IMR-90 (cell line): ENCODE data around the gene CCDC179. TPM values are rescaled to one million over a fixed set of nuclear protein-coding genes. Genes with fewer than 3 reads are reported as not detected.

Experiments used
- ATAC-seq: fragments of 200-7000 bp; cut with Tn5 transposase; 2 replicates; pipeline ENCODE4 v1.9.1; 2020; ENCODE audit warnings: low read depth, mild to moderate bottlenecking, moderate library complexity
- BruUV-seq: library from RNA; stranded (reverse); fragments of 400-500 nt; replicated peaks from 2 replicates; lab custom pipeline; 2021; lab: Mats Ljungman, UMichigan
- CTCF ChIA-PET: fragments of 300-600 bp; formaldehyde crosslinking; extraction: SDS; loops from one replicate; lab custom pipeline; 2021; ENCODE audit warnings: antibody characterized with exemption; lab: Yijun Ruan, JAX
- POLR2A ChIA-PET: fragments of 300-600 bp; sonication (Branson Sonifier 250); formaldehyde crosslinking; loops from one replicate; lab custom pipeline; 2022; ENCODE audit warnings: antibody characterized with exemption; ENCODE audit not compliant: unreplicated experiment; lab: Charles Lee
- DNase-seq: peaks from one replicate; pipeline ENCODE4 v3.0.0; 2013
- H2AFZ ChIP-seq: replicated peaks from 2 replicates; pipeline ENCODE3; 2013; ENCODE audit warnings: low read length, mild to moderate bottlenecking; ENCODE audit not compliant: poor library complexity
- H2AK5ac ChIP-seq: 2 replicates; pipeline ENCODE4 v1.6.1; 2013; ENCODE audit warnings: low read depth, low read length, inconsistent platforms
- H2AK9ac ChIP-seq: replicated peaks from 2 replicates; pipeline ENCODE3; 2013; ENCODE audit warnings: mild to moderate bottlenecking, low read depth, low read length, moderate library complexity; ENCODE audit not compliant: poor library complexity
- H2BK120ac ChIP-seq: 2 replicates; pipeline ENCODE4 v1.6.1; 2013; ENCODE audit warnings: low read depth, low read length, inconsistent platforms
- H2BK15ac ChIP-seq: 3 replicates; pipeline ENCODE4 v1.6.1; 2013; ENCODE audit warnings: low read depth, low read length, inconsistent platforms
- H2BK20ac ChIP-seq: 2 replicates; pipeline ENCODE4 v1.6.1; 2013; ENCODE audit warnings: low read depth, mild to moderate bottlenecking, inconsistent platforms, low read length, moderate library complexity
- H2BK5ac ChIP-seq: 2 replicates; pipeline ENCODE4 v1.6.1; 2013; ENCODE audit warnings: mild to moderate bottlenecking, low read depth, low read length, inconsistent platforms; ENCODE audit not compliant: poor library complexity, severe bottlenecking
- H3K14ac ChIP-seq: replicated peaks from 2 replicates; pipeline ENCODE4 v1.6.1; 2013; ENCODE audit warnings: low read depth, low read length, inconsistent platforms
- H3K18ac ChIP-seq: 2 replicates; pipeline ENCODE4 v1.6.1; 2013; ENCODE audit warnings: low read depth, low read length, control low read depth
- H3K23ac ChIP-seq: 2 replicates; pipeline ENCODE4 v1.6.1; 2013; ENCODE audit warnings: low read depth, low read length, inconsistent platforms
- H3K27ac ChIP-seq: 2 replicates; pipeline ENCODE4 v1.5.1; 2013; ENCODE audit warnings: mild to moderate bottlenecking, control low read depth, low read length; ENCODE audit not compliant: insufficient read depth
- H3K27me3 ChIP-seq: 2 replicates; pipeline ENCODE4 v1.6.1; 2013; ENCODE audit warnings: low read length; ENCODE audit not compliant: control insufficient read depth, insufficient read depth
- H3K36me3 ChIP-seq: 2 replicates; pipeline ENCODE4 v1.6.1; 2013; ENCODE audit warnings: low read length, mixed read lengths; ENCODE audit not compliant: control insufficient read depth, insufficient read depth
- H3K4ac ChIP-seq: 2 replicates; pipeline ENCODE4 v1.6.1; 2013; ENCODE audit warnings: low read depth, low read length, inconsistent platforms
- H3K4me1 ChIP-seq: 2 replicates; pipeline ENCODE4 v1.6.1; 2013; ENCODE audit warnings: low read length, mixed read lengths; ENCODE audit not compliant: control insufficient read depth, insufficient read depth
- H3K4me2 ChIP-seq: 2 replicates; pipeline ENCODE4 v1.6.1; 2013; ENCODE audit warnings: low read depth, mild to moderate bottlenecking, control low read depth, low read length, moderate library complexity
- H3K4me3 ChIP-seq: 2 replicates; pipeline ENCODE4 v1.5.1; 2013; ENCODE audit warnings: low read depth, mild to moderate bottlenecking, control low read depth, low read length, moderate library complexity; ENCODE audit not compliant: insufficient read depth
- H3K56ac ChIP-seq: 2 replicates; pipeline ENCODE4 v1.6.1; 2013; ENCODE audit warnings: low read length, inconsistent platforms; ENCODE audit not compliant: insufficient read depth; ENCODE audit errors: extremely low read depth
- H3K79me1 ChIP-seq, 2 experiments: 2 replicates each; pipeline ENCODE4 v1.6.1; 2013; ENCODE audit warnings: low read length in 2 of 2, inconsistent platforms in 1 of 2, low read depth in 1 of 2
- H3K9ac ChIP-seq: 2 replicates; pipeline ENCODE4 v1.6.1; 2013; ENCODE audit warnings: low read depth, low read length, control low read depth
- H3K9me1 ChIP-seq: 2 replicates; pipeline ENCODE4 v1.6.1; 2013; ENCODE audit warnings: low read length, inconsistent platforms; ENCODE audit not compliant: insufficient read depth
- H3K9me3 ChIP-seq: 2 replicates; pipeline ENCODE4 v1.6.1; 2013; ENCODE audit warnings: low read length; ENCODE audit not compliant: control insufficient read depth, insufficient read depth
- H4K20me1 ChIP-seq: 2 replicates; pipeline ENCODE4 v1.6.1; 2013; ENCODE audit warnings: low read length, inconsistent platforms; ENCODE audit not compliant: insufficient read depth
- H4K5ac ChIP-seq: 2 replicates; pipeline ENCODE4 v1.6.1; 2013; ENCODE audit warnings: mild to moderate bottlenecking, low read depth, low read length, control low read depth
- H4K8ac ChIP-seq, 2 experiments: 2 replicates each; pipeline ENCODE4 v1.6.1; 2013; ENCODE audit warnings: low read depth in 2 of 2, low read length in 2 of 2, control low read depth in 1 of 2, inconsistent platforms in 1 of 2
- H4K91ac ChIP-seq: 2 replicates; pipeline ENCODE4 v1.6.1; 2013; ENCODE audit warnings: low read depth, low read length, inconsistent platforms; ENCODE audit not compliant: insufficient read depth
- CHD1 ChIP-seq: IDR thresholded peaks from 2 replicates; pipeline ENCODE4 v1.6.1; 2012; ENCODE audit warnings: low read depth, low read length, improper control_type of control experiment
- ELK1 ChIP-seq: fragments of 150-350 bp; IDR thresholded peaks from 2 replicates; pipeline ENCODE4 v1.6.1; 2016; ENCODE audit warnings: low read depth, mild to moderate bottlenecking, low read length, moderate library complexity, borderline replicate concordance
- FOS ChIP-seq: fragments of 150-350 bp; IDR thresholded peaks from 2 replicates; pipeline ENCODE4 v1.6.1; 2016; ENCODE audit warnings: low read depth, low read length
- MAFK ChIP-seq: IDR thresholded peaks from 2 replicates; pipeline ENCODE4 v1.6.1; 2012; ENCODE audit warnings: low read depth, low read length, improper control_type of control experiment
- MAZ ChIP-seq: IDR thresholded peaks from 2 replicates; pipeline ENCODE4 v1.6.1; 2012; ENCODE audit warnings: low read depth, mild to moderate bottlenecking, low read length, improper control_type of control experiment, moderate library complexity, borderline replicate concordance
- MXI1 ChIP-seq: IDR thresholded peaks from 2 replicates; pipeline ENCODE4 v1.6.1; 2012; ENCODE audit warnings: low read depth, mild to moderate bottlenecking, low read length, moderate library complexity, borderline replicate concordance
- NFE2L2 ChIP-seq: fragments of 150-350 bp; IDR thresholded peaks from 2 replicates; pipeline ENCODE4 v1.6.1; 2016; ENCODE audit warnings: low read depth, mild to moderate bottlenecking, low read length
- POLR2A ChIP-seq: IDR thresholded peaks from 2 replicates; pipeline ENCODE4 v1.6.1; 2012; ENCODE audit warnings: mild to moderate bottlenecking, low read depth, low read length
- RAD21 ChIP-seq: IDR thresholded peaks from 2 replicates; pipeline ENCODE4 v1.6.1; 2012; ENCODE audit warnings: low read length, improper control_type of control experiment
- RFX5 ChIP-seq: IDR thresholded peaks from 2 replicates; pipeline ENCODE4 v1.8.0; 2012; ENCODE audit warnings: low read depth, mild to moderate bottlenecking, low read length, moderate library complexity
- SMC3 ChIP-seq: fragments of 150-350 bp; IDR thresholded peaks from 2 replicates; pipeline ENCODE4 v1.6.1; 2016; ENCODE audit warnings: low read depth, mild to moderate bottlenecking, antibody characterized with exemption, low read length, moderate library complexity
- USF2 ChIP-seq: fragments of 150-350 bp; IDR thresholded peaks from 2 replicates; pipeline ENCODE4 v1.6.1; 2017; ENCODE audit warnings: mild to moderate bottlenecking, antibody characterized with exemption, low read length, low read depth
- WGBS, 2 experiments: methylation state at CpG; one replicate each; pipeline versions ENCODE4 v1.1.5 to v1.1.7; 2013; ENCODE audit warnings: missing lambda C conversion rate in 2 of 2; ENCODE audit not compliant: insufficient read length in 1 of 2; ENCODE audit errors: extremely low coverage in 2 of 2; 5-methylcytosine and 5-hydroxymethylcytosine counted together
- dilution Hi-C: fragments of 300-500 bp; cut with HindIII; formaldehyde crosslinking; loops from one replicate; pipeline ENCODE4 v1.14.3; 2018; ENCODE audit warnings: low sequenced_read_pairs; ENCODE audit not compliant: unreplicated experiment
- in situ Hi-C: fragments of 300-500 bp; cut with MboI; formaldehyde crosslinking; loops from 3 replicates; pipeline ENCODE4 v1.14.3; 2019; ENCODE audit warnings: low sequenced_read_pairs, inconsistent platforms, mixed read lengths
- intact Hi-C: fragments of 100-400 bp; cut with micrococcal nuclease; formaldehyde crosslinking; loops from 2 replicates; pipeline ENCODE4 v1.10.0; 2022
- polyA plus RNA-seq, 3 experiments: library from polyadenylated mRNA; depleted of rRNA; stranded (reverse); fragments of >200 nt; gene quantifications; 2 replicates each; pipeline ENCODE4 v1.2.3, GENCODE V29; 2012; ENCODE audit warnings: low replicate concordance in 1 of 3
- total RNA-seq: library from RNA; depleted of rRNA; stranded (reverse); fragments of >200 nt; gene quantifications from 2 replicates; pipeline ENCODE4 v1.2.3, GENCODE V29; 2012

Gene CCDC179
- total and polyA plus RNA-seq, 2 of the 4 experiments (the other 2 are of a cell fraction): not detected

- no TSS peak for BruUV-seq
- Histone ChIP-seq H2AK5ac (no peak overlapping the region), H4K20me1 (no peaks in the 10 kb centered on the region), H3K4me1 (peaks cover 4% of the 10 kb centered on the region; the same call in 1 of the 2 replicates), H2BK5ac (no peak overlapping the region), H3K27ac (no peak overlapping the region), H2AFZ (no peak overlapping the region), H3K4me3 (no peak overlapping the region), H2BK20ac (no peak overlapping the region), H3K23ac (no peak overlapping the region), H4K8ac (no peak overlapping the region), H3K9me3 (no peaks in the 10 kb centered on the region), H2AK9ac (no peak overlapping the region), H3K36me3 (no peaks in the 10 kb centered on the region), H3K9me1 (no peaks in the 10 kb centered on the region), H3K4me2 (no peak overlapping the region), H3K79me1 (no peaks in the 10 kb centered on the region), H3K56ac (no peak overlapping the region), H3K9ac (no peak overlapping the region), H4K91ac (no peak overlapping the region), H4K5ac (no peak overlapping the region), H3K18ac (no peak overlapping the region), H2BK15ac (no peak overlapping the region), H3K4ac (no peak overlapping the region), H3K14ac (no peak overlapping the region), H3K27me3 (no peaks in the 10 kb centered on the region), H2BK120ac (no peak overlapping the region)
- dilution Hi-C loops: no loop called here
- DNase-seq (no peak), ATAC-seq (no peak)
- TF ChIP-seq FOS: no peak
- no peak for TF ChIP-seq MAFK
- TF ChIP-seq CHD1: no peak
- TF ChIP-seq MAZ: no peak
- no peak for TF ChIP-seq RAD21
- TF ChIP-seq POLR2A: no peak
- TF ChIP-seq USF2: no peak
- TF ChIP-seq MXI1: no peak
- no peak for TF ChIP-seq ELK1
- no peak for TF ChIP-seq SMC3
- TF ChIP-seq RFX5: no peak
- TF ChIP-seq NFE2L2: no peak
- WGBS, 2 experiments: no CpG with 5 or more reads among the region's 3 CpGs
- CTCF ChIA-PET: interaction anchor here (2.9 kb wide), 1 partner anchor 10 kb away, joined by 9 read pairs; no protein-coding TSS in a partner anchor
- POLR2A ChIA-PET: no interaction called here
- intact Hi-C loops: no loop called here
- in situ Hi-C loops: no loop called here
These were observed 63.2 kb downstream of the CCDC179 start for GRCh38 chr11:22797047-22797446.
